Vagina (tissue), 2 donors: ENCODE results near the gene SEC23A. TPM values are rescaled to one million over a fixed set of nuclear protein-coding genes. Genes with fewer than 3 reads are reported as not detected.

Experiments
- DNase-seq, 2 donors: peaks; one replicate each; pipeline ENCODE4 v3.0.0-alpha.2; 2017; ENCODE audit errors: extremely low spot score in 2 of 2
- H3K27ac ChIP-seq: fragments of 200-600 bp; sonication (generic); one replicate; pipeline ENCODE4 v1.5.1; 2019
- H3K27me3 ChIP-seq: fragments of 200-600 bp; sonication (generic); one replicate; pipeline ENCODE4 v1.5.1; 2019
- H3K36me3 ChIP-seq, 2 donors: fragments of 200-600 bp; sonication (generic); one replicate each; pipeline ENCODE4 v1.5.1; 2017 to 2019
- H3K4me1 ChIP-seq: fragments of 200-600 bp; sonication (generic); one replicate; pipeline ENCODE4 v1.5.1; 2019
- H3K4me3 ChIP-seq, 2 donors: fragments of 200-600 bp; sonication (generic); 1 replicate in 1 of 2; 2 replicates in 1 of 2; pipeline ENCODE4 v1.5.1; 2016 to 2019
- H3K9me3 ChIP-seq: fragments of 200-600 bp; sonication (generic); one replicate; pipeline ENCODE4 v1.5.1; 2019
- CTCF ChIP-seq, 3 experiments: fragments of 450-650 bp in 2 of 3; fragments of 200-600 bp in 1 of 3; sonication (generic) in 1 of 3; IDR thresholded peaks; one replicate each; pipeline ENCODE4 v1.5.1; 2017 to 2019; ENCODE audit warnings: antibody characterized with exemption in 3 of 3, mild to moderate bottlenecking in 2 of 3, moderate library complexity in 2 of 3
- POLR2A ChIP-seq, 2 donors: fragments of 450-650 bp; IDR thresholded peaks; one replicate each; pipeline ENCODE4 v1.6.1; 2017; ENCODE audit warnings: antibody characterized with exemption in 2 of 2, mild to moderate bottlenecking in 2 of 2, moderate library complexity in 2 of 2
- POLR2AphosphoS5 ChIP-seq, 2 donors: sonication (generic); formaldehyde crosslinking; IDR thresholded peaks; one replicate each; pipeline ENCODE4 v1.9.0; 2017; ENCODE audit warnings: antibody characterized with exemption in 2 of 2, mild to moderate bottlenecking in 2 of 2, low read depth in 1 of 2; ENCODE audit not compliant: insufficient read depth in 1 of 2
- intact Hi-C: fragments of 100-400 bp; cut with DNase I; formaldehyde crosslinking; loops from one replicate; pipeline ENCODE4 v1.15.1; 2023
- total RNA-seq: library from RNA; depleted of rRNA; stranded (reverse); fragments of >200 nt; gene quantifications from one replicate; pipeline ENCODE4 v1.2.3, GENCODE V29; 2016

SEC23A gene
- total RNA-seq, 1 donor from 2014 or later: 54.8 TPM

GRCh38 chr14:39036760-39037159 is 66.3 kb downstream of the SEC23A start:
- Histone ChIP-seq H3K27ac (no peak overlapping the region), H3K9me3 (no peaks in the 10 kb centered on the region), H3K27me3 (no peaks in the 10 kb centered on the region), H3K4me1 (no peaks in the 10 kb centered on the region), H3K36me3 (peaks cover 0 to 48% of the 10 kb centered on the region in 2 donors), H3K4me3 (no peak overlapping the region)
- no peak for DNase-seq
- TF ChIP-seq POLR2A (IDR thresholded peaks at IDR 0.05) (no peak), CTCF (IDR thresholded peaks at IDR 0.05) (no peak), POLR2AphosphoS5 (IDR thresholded peaks at IDR 0.05; ENCODE audit: insufficient read depth in 1 of 2, low read depth in 1 of 2) (no peak)
- intact Hi-C loops: no loop called here

GRCh38 chr14:39035336-39035735 is 67.7 kb downstream of the SEC23A start:
- H3K36me3 ChIP-seq: peaks cover 0 to 56% of the 10 kb centered on the region in 2 donors
- intact Hi-C loops: no loop called here

GRCh38 chr14:39034481-39035296 is 68.3 kb downstream of the SEC23A start:
- intact Hi-C loops: no loop called here
- peaks cover 0 to 56% of the 10 kb centered on the region in 2 donors for H3K36me3 ChIP-seq
- H3K27me3 ChIP-seq: no peaks in the 10 kb centered on the region
- H3K4me3 ChIP-seq: no peak overlapping the region
- DNase-seq: no peak
- H3K9me3 ChIP-seq: no peaks in the 10 kb centered on the region
- TF ChIP-seq CTCF (IDR thresholded peaks at IDR 0.05) (no peak), POLR2AphosphoS5 (IDR thresholded peaks at IDR 0.05; ENCODE audit: insufficient read depth in 1 of 2, low read depth in 1 of 2) (no peak), POLR2A (IDR thresholded peaks at IDR 0.05) (no peak)
- no peak overlapping the region for H3K27ac ChIP-seq
- H3K4me1 ChIP-seq: no peaks in the 10 kb centered on the region

More at GRCh38 chr14:39035336-39035735, 67.7 kb downstream of the SEC23A start:
- Histone ChIP-seq H3K9me3 (no peaks in the 10 kb centered on the region), H3K27me3 (no peaks in the 10 kb centered on the region), H3K4me1 (no peaks in the 10 kb centered on the region), H3K4me3 (no peak overlapping the region), H3K27ac (no peak overlapping the region)
- no peak for TF ChIP-seq CTCF (IDR thresholded peaks at IDR 0.05)
- TF ChIP-seq POLR2AphosphoS5 (IDR thresholded peaks at IDR 0.05; ENCODE audit: insufficient read depth in 1 of 2, low read depth in 1 of 2): no peak
- TF ChIP-seq POLR2A (IDR thresholded peaks at IDR 0.05): no peak
- no peak for DNase-seq

GRCh38 chr14:39033371-39033770 is 69.7 kb downstream of the SEC23A start:
- no peak for DNase-seq

More at GRCh38 chr14:39033371-39033770, 69.7 kb downstream of the SEC23A start:
- H3K27ac ChIP-seq: no peak overlapping the region
- no peak overlapping the region for H3K4me3 ChIP-seq
- intact Hi-C loops: no loop called here
- no peaks in the 10 kb centered on the region for H3K9me3 ChIP-seq
- H3K36me3 ChIP-seq: peaks cover 0 to 55% of the 10 kb centered on the region in 2 donors
- no peak for TF ChIP-seq POLR2AphosphoS5 (IDR thresholded peaks at IDR 0.05; ENCODE audit: insufficient read depth in 1 of 2, low read depth in 1 of 2)
- TF ChIP-seq POLR2A (IDR thresholded peaks at IDR 0.05): no peak
- TF ChIP-seq CTCF (IDR thresholded peaks at IDR 0.05): no peak
- H3K27me3 ChIP-seq: no peaks in the 10 kb centered on the region
- H3K4me1 ChIP-seq: no peaks in the 10 kb centered on the region
